AG04449 (cell line): ENCODE data around the gene WIF1.

Source experiments
- CTCF ChIA-PET: fragments of 350-600 bp; formaldehyde crosslinking; extraction: SDS; loops from one replicate; lab custom pipeline; 2021; ENCODE audit warnings: antibody characterized with exemption; lab: Yijun Ruan, JAX
- POLR2A ChIA-PET: fragments of 400-600, 350-600 bp; formaldehyde crosslinking; extraction: SDS; loops from one replicate; lab custom pipeline; 2020; ENCODE audit warnings: antibody characterized with exemption, inconsistent platforms; lab: Yijun Ruan, JAX
- DNase-seq: peaks from one replicate; pipeline ENCODE4 v3.0.0-alpha.2; 2010; ENCODE audit warnings: low read depth, low spot score
- H3K4me3 ChIP-seq: 2 replicates; pipeline ENCODE4 v1.5.1; 2011; ENCODE audit warnings: low read depth, mild to moderate bottlenecking, control low read depth, low read length
- CTCF ChIP-seq: IDR thresholded peaks from one replicate; pipeline ENCODE4 v1.5.1; 2011; ENCODE audit warnings: mild to moderate bottlenecking, moderate library complexity, low read length, control low read depth, inconsistent platforms; ENCODE audit not compliant: insufficient read depth; ENCODE audit errors: missing control alignments

Gene WIF1

DNA sequence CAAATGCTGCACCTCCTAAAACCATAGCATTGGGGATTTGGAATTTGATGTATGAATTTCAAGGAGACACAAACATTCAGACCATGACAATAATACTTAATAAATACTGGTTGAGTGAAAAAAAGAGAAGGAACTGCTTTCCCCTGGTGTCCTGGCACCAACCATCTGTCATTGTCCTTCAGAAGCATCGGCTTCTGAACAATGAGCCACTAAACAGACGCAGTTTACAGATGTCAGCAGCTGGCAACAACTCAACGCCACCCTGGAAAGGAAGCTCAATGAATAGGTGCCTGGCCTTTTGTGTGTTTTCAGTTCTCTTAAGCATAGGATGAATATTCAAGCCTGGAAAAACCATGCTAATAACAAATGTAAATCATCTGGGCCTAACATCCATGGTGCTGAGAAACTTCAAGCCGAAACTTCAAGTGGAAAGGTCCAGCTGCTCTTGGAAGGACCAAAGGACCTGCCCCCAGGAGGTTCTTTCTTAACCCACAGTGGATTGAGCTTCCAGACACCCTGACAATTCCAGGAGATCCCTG is 101.3 kb downstream of the WIF1 start:
- no peak for DNase-seq
- ChIA-PET CTCF (no interaction called here), POLR2A (no interaction called here)
- no peak overlapping the region for H3K4me3 ChIP-seq
- no peak for TF ChIP-seq CTCF

DNA sequence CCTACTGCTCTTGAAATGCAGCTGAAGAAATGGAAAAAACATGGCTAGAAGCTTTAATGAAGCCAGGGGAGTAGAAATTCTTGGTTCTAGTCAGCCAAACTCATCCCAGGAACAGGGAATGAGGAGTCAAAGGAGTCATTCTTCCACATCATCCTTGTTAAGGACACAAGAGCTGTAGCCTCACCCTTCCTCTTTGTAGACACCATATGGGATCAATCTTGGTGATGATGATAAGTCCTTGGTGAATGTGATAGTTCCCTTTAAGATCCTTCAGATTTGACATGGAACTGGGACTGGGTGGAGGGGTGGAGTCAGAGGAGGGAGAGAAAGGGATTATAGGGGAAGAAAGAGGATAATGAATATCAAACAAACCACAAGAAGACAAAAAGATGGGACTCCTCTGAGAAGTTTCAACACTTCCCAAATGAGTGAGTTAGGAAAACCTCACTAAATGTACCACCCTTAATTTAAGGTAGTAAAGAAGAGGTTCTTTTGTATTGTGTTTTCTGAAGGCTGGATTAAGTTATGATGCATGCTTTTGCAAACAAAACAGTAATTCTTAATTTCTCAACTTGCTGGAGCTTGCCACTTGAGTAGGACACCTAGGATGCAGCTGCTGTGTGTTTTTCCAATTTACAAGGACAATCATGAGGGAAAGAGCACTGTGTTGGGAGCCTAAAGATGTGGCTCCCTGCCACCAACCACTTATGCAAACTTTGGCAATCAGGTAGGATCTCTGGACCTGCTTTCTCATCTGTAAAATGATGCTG is 104.0 kb downstream of the WIF1 start:
- TF ChIP-seq CTCF, result no peak
- H3K4me3 ChIP-seq, result no peak overlapping the region
- POLR2A ChIA-PET, result no interaction called here
- CTCF ChIA-PET, result no interaction called here
- DNase-seq, result no peak

GRCh38 chr12:65015850-65016249 is 105.3 kb downstream of the WIF1 start:
- no peak for TF ChIP-seq CTCF

GRCh38 chr12:65014504-65015271 is 106.4 kb downstream of the WIF1 start:
- ChIA-PET POLR2A (no interaction called here), CTCF (no interaction called here)
- H3K4me3 ChIP-seq, result no peak overlapping the region
- TF ChIP-seq CTCF, result no peak
- DNase-seq, result no peak

More at GRCh38 chr12:65015850-65016249, 105.3 kb downstream of the WIF1 start:
- no peak overlapping the region for H3K4me3 ChIP-seq
- DNase-seq, result no peak
- ChIA-PET CTCF (no interaction called here), POLR2A (no interaction called here)

- POLR2A ChIA-PET, result no interaction called here
- CTCF ChIA-PET, result no interaction called here
- no peak for DNase-seq
- H3K4me3 ChIP-seq, result no peak overlapping the region
- TF ChIP-seq CTCF, result no peak
Measured at GRCh38 chr12:65010437-65010836, 110.7 kb downstream of the WIF1 start.

DNA sequence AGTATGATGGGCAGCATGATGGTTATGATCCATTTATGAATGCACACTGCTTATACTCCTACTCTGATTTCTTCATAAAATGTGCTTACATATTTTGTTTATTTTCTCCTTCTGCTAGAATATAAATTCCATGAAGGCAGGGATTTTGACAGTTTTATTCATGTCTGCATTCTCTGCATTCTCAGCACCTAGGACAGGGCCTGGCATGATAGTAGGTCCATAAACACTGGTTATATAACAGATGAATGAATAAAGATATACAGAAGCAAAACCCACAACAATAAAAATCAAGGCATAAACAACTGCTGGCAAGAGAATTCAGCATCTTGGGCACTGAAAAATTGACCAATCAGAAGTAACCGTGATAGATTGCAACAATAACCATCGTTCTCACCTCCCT is 115.4 kb downstream of the WIF1 start:
- DNase-seq, result no peak
- POLR2A ChIA-PET, result no interaction called here
- H3K4me3 ChIP-seq, result no peak overlapping the region
- CTCF ChIA-PET, result no interaction called here
- TF ChIP-seq CTCF, result no peak
